Common myeloid progenitor, CD34-positive (primary cell): ENCODE data around the gene GRK2.
A peak's percentile ranks its signal among the peaks of the same experiment; 100 is the strongest.

Experiments used
- CTCF ChIA-PET: fragments of 350-600 bp; sonication (Branson Sonifier 250); formaldehyde crosslinking; loops from one replicate; lab custom pipeline; 2021; ENCODE audit warnings: antibody characterized with exemption; lab: Charles Lee
- POLR2A ChIA-PET: fragments of 350-600 bp; sonication (Branson Sonifier 250); formaldehyde crosslinking; loops from one replicate; lab custom pipeline; 2021; ENCODE audit warnings: antibody characterized with exemption; lab: Charles Lee
- DNase-seq, 3 donors: peaks; one replicate each; pipeline versions ENCODE4 v3.0.0 to v3.0.0-alpha.2; 2013
- H3K27ac ChIP-seq, 2 experiments: 1 replicate in 1 of 2; 2 replicates in 1 of 2; pipeline ENCODE4 v1.7.0; 2013; ENCODE audit warnings: inconsistent platforms in 2 of 2, low read length in 2 of 2, mild to moderate bottlenecking in 2 of 2, low read depth in 1 of 2, moderate library complexity in 1 of 2; ENCODE audit not compliant: severe bottlenecking in 2 of 2, insufficient read depth in 1 of 2, poor library complexity in 1 of 2
- H3K27me3 ChIP-seq, 5 experiments: replicated peaks in 2 of 5; 1 replicate in 3 of 5; 2 replicates in 2 of 5; pipeline versions ENCODE4 v1.6.1 to v1.7.0; 2013; ENCODE audit warnings: low read length in 4 of 5, mild to moderate bottlenecking in 2 of 5, moderate library complexity in 2 of 5, inconsistent platforms in 1 of 5; ENCODE audit not compliant: insufficient read depth in 5 of 5, control insufficient read depth in 4 of 5
- H3K36me3 ChIP-seq, 4 experiments: 1 replicate in 2 of 4; 2 replicates in 2 of 4; pipeline versions ENCODE4 v1.6.1 to v1.7.0; 2013; ENCODE audit warnings: low read length in 3 of 4, control low read depth in 1 of 4, mild to moderate bottlenecking in 1 of 4; ENCODE audit not compliant: control insufficient read depth in 4 of 4, insufficient read depth in 4 of 4
- H3K4me1 ChIP-seq, 4 experiments: 1 replicate in 3 of 4; 2 replicates in 1 of 4; pipeline versions ENCODE4 v1.6.1 to v1.7.1; 2013; ENCODE audit warnings: low read length in 3 of 4, mild to moderate bottlenecking in 3 of 4, control low read depth in 1 of 4, inconsistent platforms in 1 of 4, moderate library complexity in 1 of 4; ENCODE audit not compliant: control insufficient read depth in 4 of 4, insufficient read depth in 4 of 4; ENCODE audit errors: control extremely low read depth in 1 of 4
- H3K4me3 ChIP-seq, 7 experiments: 1 replicate in 4 of 7; 2 replicates in 3 of 7; pipeline versions ENCODE4 v1.5.1 to v1.7.0; 2013; ENCODE audit warnings: mild to moderate bottlenecking in 7 of 7, low read length in 6 of 7, moderate library complexity in 6 of 7, inconsistent platforms in 2 of 7, low read depth in 2 of 7, control low read depth in 1 of 7; ENCODE audit not compliant: insufficient read depth in 4 of 7, control insufficient read depth in 1 of 7; ENCODE audit errors: extremely low read depth in 1 of 7
- H3K9me3 ChIP-seq, 5 experiments: 1 replicate in 4 of 5; 2 replicates in 1 of 5; pipeline versions ENCODE4 v1.6.1 to v1.7.1; 2013; ENCODE audit warnings: low read length in 4 of 5, mild to moderate bottlenecking in 2 of 5, inconsistent platforms in 1 of 5, low read depth in 1 of 5, moderate library complexity in 1 of 5; ENCODE audit not compliant: control insufficient read depth in 4 of 5, insufficient read depth in 2 of 5; ENCODE audit errors: control extremely low read depth in 1 of 5
- WGBS: methylation state at CpG from one replicate; pipeline ENCODE4 v1.1.5; 2013; ENCODE audit not compliant: insufficient coverage; 5-methylcytosine and 5-hydroxymethylcytosine counted together

The GRK2 gene

GRCh38 chr11:67278135-67278938 lies 12.1 kb downstream of the GRK2 start:
- Histone ChIP-seq H3K9me3 (no peaks in the 10 kb centered on the region), H3K36me3 (peaks cover 9 to 86% (median 51%) of the 10 kb centered on the region in 4 experiments), H3K4me1 (peaks cover 5 to 99% (median 98%) of the 10 kb centered on the region in 4 experiments), H3K4me3 (peak overlapping the region in 6 of 7 experiments; percentile 26 to 69 (median 54)), H3K27me3 (no peaks in the 10 kb centered on the region), H3K27ac (peak overlapping the region; percentile 96 to 97)
- 56% methylated on average over 13 of the region's 14 CpGs for WGBS
- DNase-seq: no peak
- POLR2A ChIA-PET: interaction anchor here (0.7 to 5.9 kb wide), 9 partner anchors 10 to 39 kb away, joined by 3 to 211 read pairs (median 10); partner anchors contain the start of genes ANKRD13D, GRK2 and SSH3
- CTCF ChIA-PET: interaction anchor here (0.8 to 8.9 kb wide), 11 partner anchors 9 to 104 kb away, joined by 3 to 70 read pairs (median 6); partner anchors contain the start of genes ANKRD13D and GRK2

- peaks cover 5 to 99% (median 98%) of the 10 kb centered on the region in 4 experiments for H3K4me1 ChIP-seq
- DNase-seq: no peak
- H3K36me3 ChIP-seq: peaks cover 9 to 87% (median 58%) of the 10 kb centered on the region in 4 experiments
- H3K4me3 ChIP-seq: peak overlapping the region in 4 of 7 experiments; percentile 19 to 69 (median 44)
- WGBS: 87% methylated on average over 12 of the region's 14 CpGs
- H3K27ac ChIP-seq: peak overlapping the region; percentile 96 to 97
- H3K27me3 ChIP-seq: no peaks in the 10 kb centered on the region
- no peaks in the 10 kb centered on the region for H3K9me3 ChIP-seq
- POLR2A ChIA-PET: interaction anchor here (0.6 to 5.9 kb wide), 4 partner anchors 8 to 38 kb away, joined by 3 to 211 read pairs (median 31); partner anchors contain the start of genes ANKRD13D and GRK2
- CTCF ChIA-PET: interaction anchor here (2.3 to 8.9 kb wide), 4 partner anchors 9 to 16 kb away, joined by 6 to 70 read pairs (median 66); partner anchors contain the start of gene ANKRD13D
Measured at GRCh38 chr11:67278939-67279588, 12.8 kb downstream of the GRK2 start.

- Histone ChIP-seq H3K27ac (peak overlapping the region; percentile 96 to 97), H3K4me1 (peaks cover 2 to 99% (median 98%) of the 10 kb centered on the region in 4 experiments), H3K27me3 (no peaks in the 10 kb centered on the region), H3K9me3 (no peaks in the 10 kb centered on the region), H3K4me3 (peak overlapping the region in 3 of 7 experiments; percentile 19 to 33 (median 23)), H3K36me3 (peaks cover 7 to 85% (median 62%) of the 10 kb centered on the region in 4 experiments)
- ChIA-PET POLR2A (interaction anchor here (0.6 to 5.9 kb wide), 4 partner anchors 9 to 38 kb away, joined by 3 to 211 read pairs (median 31); partner anchors contain the start of genes ANKRD13D and GRK2), CTCF (interaction anchor here (0.9 to 8.9 kb wide), 6 partner anchors 8 to 39 kb away, joined by 3 to 70 read pairs (median 34); partner anchors contain the start of gene ANKRD13D)
- WGBS: 77% methylated on average over 11 of the region's 17 CpGs
- no peak for DNase-seq
Measured at GRCh38 chr11:67279589-67280340, 13.5 kb downstream of the GRK2 start.

GRCh38 chr11:67280341-67280787 lies 14.1 kb downstream of the GRK2 start:
- POLR2A ChIA-PET: interaction anchor here (1.2 to 5.9 kb wide), 3 partner anchors 8 to 12 kb away, joined by 4 to 211 read pairs (median 58); partner anchors contain the start of genes ANKRD13D and GRK2
- Histone ChIP-seq H3K27me3 (no peaks in the 10 kb centered on the region), H3K4me3 (peak overlapping the region in 1 of 7 experiments; percentile 19), H3K27ac (peak overlapping the region; percentile 96 to 97), H3K36me3 (peaks cover 7 to 85% (median 65%) of the 10 kb centered on the region in 4 experiments), H3K9me3 (no peaks in the 10 kb centered on the region), H3K4me1 (peaks cover 0 to 99% (median 98%) of the 10 kb centered on the region in 4 experiments)
- WGBS: 26% methylated on average over 10 of the region's 13 CpGs
- CTCF ChIA-PET: interaction anchor here (0.9 to 6.5 kb wide), 4 partner anchors 10 to 38 kb away, joined by 3 to 63 read pairs (median 4); no protein-coding TSS in a partner anchor
- peak in 1 of 3 donors; percentile 61 for DNase-seq

- DNase-seq: no peak
- POLR2A ChIA-PET: interaction anchor here (4.8 to 5.9 kb wide), 2 partner anchors 8 to 13 kb away, joined by 58 to 211 read pairs; partner anchors contain the start of genes ANKRD13D and GRK2
- peaks cover 7 to 85% (median 64%) of the 10 kb centered on the region in 4 experiments for H3K36me3 ChIP-seq
- CTCF ChIA-PET: interaction anchor here (1.0 to 6.5 kb wide), 3 partner anchors 10 to 19 kb away, joined by 3 to 63 read pairs (median 4); no protein-coding TSS in a partner anchor
- H3K4me3 ChIP-seq: no peak overlapping the region
- WGBS: 97% methylated on average over 31 of the region's 31 CpGs
- H3K9me3 ChIP-seq: no peaks in the 10 kb centered on the region
- H3K27me3 ChIP-seq: no peaks in the 10 kb centered on the region
- peak overlapping the region; percentile 96 to 97 for H3K27ac ChIP-seq
- H3K4me1 ChIP-seq: peaks cover 0 to 99% (median 98%) of the 10 kb centered on the region in 4 experiments
Measured at GRCh38 chr11:67280788-67281551, 14.7 kb downstream of the GRK2 start.
